ENCODE results near the gene DEAF1.

DEAF1 gene

DNA sequence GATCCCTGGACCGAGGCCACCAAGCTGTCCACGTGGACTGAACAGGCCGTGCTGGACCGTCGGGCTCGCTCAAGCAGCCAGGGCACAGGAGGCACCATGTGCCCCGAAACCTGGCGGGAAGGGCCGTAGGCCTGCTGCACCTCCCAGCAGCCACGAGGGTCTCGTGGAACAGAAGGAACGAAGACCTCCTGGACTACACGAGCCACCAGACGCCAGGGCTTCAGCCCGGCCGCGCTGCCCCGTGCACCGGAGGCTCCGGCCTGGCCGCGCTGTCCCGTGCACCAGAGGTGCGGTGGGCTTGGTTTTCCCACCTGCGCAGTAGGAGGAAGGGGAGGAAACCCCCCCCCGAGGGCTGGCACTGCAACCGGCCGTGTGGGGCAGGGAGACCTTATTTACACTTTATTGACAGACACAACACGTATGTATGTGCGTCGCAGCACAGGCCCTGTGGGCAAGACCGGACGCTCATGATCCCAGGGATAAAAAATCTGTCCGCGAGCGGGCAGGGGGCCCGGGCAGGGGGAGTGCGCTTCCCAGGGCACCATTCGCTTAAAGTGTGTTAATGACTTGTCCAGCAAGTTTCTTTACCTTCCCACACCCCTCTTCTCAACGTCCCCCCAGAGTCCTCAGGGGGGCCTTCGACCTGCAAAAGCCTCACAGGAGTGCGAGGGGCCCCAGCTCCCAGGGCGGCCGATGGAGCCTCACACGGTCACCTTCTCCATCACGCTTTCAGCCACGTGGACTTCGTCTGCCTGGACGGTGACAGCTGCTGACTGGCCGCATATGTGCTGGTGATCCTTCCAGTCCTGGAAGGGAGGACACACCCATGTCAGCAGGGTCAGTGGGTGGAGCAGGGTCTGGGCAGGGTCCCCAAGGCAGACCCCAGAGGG, 50.9 kb downstream of the DEAF1 start:
- DNase-seq, result no peak

DNA sequence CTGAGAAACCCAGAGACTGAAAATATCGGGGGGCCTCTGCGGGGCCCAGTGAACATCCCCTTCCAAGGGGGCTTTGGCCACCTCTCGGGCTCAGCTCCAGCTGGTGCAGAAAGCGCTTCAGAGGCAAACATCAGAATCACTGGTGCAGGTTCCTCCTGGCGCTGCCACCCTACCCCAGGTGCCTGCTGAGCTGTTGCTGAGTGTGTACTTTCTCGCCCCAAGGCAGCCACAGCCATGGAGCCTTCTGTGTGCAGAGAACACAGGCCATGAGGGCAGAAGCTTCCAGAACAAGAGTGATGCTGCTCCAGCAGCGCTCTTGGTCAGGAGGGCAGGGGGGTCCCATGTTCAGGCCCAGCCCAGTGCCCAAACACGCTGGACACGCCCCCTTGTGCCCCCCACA, 51.7 kb downstream of the DEAF1 start:
- no peak for DNase-seq

DNA sequence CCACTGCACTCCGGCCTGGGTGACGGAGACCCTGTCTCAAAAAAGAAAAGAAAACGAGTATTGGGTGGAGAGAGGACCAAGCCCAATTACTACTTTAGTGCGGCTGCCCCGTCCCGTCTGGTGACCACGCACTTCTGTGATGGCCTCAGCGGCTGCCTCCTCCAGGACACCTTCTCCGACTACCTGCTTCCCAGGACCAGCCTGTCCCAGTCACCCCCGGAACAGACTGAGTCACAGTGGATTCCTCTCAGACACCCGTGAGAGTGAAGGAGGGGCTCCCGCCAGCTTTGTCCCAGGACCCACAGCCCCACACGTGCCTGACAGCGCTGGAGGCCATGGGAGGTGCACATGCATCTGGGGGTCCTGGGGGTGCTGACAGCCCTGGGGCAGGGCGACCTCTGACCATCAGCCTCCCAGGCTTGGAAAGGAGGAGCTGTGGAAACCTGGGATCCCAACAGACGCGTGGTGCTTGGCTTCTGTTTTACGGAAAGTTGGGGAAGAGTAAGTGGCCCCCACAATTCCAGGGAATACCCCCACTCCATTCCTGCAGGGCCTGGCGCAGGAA, 53.1 kb downstream of the DEAF1 start:
- no peak for DNase-seq

DNA sequence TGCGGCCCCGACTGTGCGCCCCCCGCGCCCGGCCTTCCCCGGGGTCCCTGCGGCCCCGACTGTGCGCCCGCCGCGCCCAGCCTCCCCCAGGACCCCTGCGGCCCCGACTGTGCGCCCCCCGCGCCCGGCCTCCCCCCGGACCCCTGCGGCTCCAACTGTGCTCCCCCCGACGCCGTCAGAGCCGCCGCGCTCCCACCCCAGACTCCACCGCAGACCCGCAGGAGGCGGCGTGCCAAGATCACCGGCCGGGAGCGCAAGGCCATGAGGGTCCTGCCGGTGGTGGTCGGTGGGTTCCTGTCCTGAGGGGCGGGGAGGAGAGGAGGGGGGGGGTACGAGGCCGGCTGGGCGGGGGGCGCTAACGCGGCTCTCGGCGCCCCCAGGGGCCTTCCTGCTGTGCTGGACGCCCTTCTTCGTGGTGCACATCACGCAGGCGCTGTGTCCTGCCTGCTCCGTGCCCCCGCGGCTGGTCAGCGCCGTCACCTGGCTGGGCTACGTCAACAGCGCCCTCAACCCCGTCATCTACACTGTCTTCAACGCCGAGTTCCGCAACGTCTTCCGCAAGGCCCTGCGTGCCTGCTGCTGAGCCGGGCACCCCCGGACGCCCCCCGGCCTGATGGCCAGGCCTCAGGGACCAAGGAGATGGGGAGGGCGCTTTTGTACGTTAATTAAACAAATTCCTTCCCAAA, 54.9 kb downstream of the DEAF1 start:
- no peak for DNase-seq

DNA sequence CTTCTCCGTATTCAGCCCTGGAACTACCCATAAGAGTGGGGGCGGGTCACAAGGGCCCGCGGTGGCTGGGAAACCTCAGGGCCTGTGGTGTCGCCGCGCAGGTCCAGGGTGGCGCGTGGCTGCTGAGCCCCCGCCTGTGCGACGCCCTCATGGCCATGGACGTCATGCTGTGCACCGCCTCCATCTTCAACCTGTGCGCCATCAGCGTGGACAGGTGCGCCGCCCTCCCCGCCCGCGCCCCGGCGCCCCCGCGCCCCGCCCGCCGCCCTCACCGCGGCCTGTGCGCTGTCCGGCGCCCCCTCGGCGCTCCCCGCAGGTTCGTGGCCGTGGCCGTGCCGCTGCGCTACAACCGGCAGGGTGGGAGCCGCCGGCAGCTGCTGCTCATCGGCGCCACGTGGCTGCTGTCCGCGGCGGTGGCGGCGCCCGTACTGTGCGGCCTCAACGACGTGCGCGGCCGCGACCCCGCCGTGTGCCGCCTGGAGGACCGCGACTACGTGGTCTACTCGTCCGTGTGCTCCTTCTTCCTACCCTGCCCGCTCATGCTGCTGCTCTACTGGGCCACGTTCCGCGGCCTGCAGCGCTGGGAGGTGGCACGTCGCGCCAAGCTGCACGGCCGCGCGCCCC, 55.6 kb downstream of the DEAF1 start:
- DNase-seq, result no peak

DNA sequence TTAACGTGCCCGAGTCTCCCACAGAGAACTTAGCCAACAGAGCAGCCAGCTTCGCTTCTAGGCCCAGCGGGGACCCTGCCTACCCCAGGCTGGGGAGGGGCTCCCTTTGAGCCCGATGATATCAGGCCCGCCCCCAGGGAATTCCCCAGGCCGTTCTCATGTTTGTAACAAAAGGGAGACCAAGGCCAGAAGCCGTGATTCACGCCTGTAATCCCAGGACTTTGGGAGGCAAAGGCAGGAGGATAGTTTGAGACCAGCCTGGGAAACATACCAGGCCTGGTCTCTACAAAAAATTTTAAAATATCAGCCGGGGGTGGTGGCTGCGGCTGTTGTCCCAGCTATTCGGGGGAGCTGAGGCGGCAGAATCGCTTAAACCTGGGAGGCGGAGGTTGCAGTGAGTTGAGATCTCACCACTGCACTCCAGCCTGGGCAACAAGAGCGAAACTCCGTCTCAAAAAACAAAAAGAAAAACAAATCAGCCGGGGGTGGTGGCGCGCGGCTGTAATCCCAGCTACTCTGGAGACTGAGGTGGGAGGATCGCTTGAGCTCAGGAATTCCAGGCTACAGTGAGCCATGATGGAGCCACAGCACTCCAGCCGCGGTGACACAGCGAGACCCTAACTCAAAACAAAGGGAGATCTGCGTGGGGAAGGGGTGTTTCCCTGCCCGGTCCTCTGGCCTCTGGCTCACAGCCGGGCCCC, 56.2 kb downstream of the DEAF1 start:
- DNase-seq, result no peak

DNA sequence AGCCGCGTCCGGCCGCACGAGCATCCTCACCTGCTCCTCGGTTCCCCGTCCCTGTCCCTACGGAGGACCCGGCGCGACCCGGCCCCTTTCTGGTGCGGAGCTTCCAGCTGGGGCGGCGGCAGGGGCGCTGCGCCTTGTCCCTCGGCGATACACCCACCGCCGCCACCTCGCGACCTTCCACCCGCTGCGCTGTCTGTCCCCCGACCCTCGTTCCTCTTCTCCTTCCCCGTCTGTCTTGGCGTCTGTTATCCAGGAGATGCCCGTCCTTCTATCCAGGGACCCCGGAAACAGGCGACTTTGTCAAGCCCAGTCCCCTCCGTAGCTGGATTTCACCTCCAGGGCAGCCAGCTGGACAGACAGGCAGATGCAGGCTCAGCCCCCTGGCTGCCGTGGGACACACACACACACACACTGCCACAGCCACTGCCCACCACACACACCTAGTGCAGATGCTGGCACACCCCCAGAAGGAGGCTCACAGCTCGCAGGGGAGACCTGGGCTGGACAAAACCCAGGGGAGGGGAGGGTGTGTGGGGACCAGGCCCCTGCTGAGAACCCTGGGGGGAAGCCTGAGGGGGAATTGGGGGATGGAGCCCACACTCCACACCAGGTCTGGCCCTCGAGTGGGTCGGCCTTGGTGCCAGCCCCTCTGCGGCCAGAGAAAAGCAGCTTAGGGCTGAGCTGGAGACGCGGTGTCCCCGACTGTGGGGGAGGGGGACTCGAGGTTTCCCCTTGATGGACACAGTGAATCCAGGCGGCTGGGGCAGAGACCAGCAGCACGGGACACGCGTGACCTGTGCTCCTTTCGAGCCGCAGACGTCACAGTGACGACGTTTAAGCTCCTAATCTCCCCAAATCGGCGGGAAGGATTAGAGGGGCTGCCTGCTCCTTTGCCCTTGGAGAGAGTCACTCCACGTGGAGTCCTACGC, 57.2 kb downstream of the DEAF1 start:
- DNase-seq, result no peak

DNA sequence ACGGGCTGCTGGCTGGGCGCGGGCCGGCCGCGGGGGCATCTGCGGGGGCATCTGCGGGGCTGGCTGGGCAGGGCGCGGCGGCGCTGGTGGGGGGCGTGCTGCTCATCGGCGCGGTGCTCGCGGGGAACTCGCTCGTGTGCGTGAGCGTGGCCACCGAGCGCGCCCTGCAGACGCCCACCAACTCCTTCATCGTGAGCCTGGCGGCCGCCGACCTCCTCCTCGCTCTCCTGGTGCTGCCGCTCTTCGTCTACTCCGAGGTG, 57.8 kb downstream of the DEAF1 start:
- no peak for DNase-seq

DNA sequence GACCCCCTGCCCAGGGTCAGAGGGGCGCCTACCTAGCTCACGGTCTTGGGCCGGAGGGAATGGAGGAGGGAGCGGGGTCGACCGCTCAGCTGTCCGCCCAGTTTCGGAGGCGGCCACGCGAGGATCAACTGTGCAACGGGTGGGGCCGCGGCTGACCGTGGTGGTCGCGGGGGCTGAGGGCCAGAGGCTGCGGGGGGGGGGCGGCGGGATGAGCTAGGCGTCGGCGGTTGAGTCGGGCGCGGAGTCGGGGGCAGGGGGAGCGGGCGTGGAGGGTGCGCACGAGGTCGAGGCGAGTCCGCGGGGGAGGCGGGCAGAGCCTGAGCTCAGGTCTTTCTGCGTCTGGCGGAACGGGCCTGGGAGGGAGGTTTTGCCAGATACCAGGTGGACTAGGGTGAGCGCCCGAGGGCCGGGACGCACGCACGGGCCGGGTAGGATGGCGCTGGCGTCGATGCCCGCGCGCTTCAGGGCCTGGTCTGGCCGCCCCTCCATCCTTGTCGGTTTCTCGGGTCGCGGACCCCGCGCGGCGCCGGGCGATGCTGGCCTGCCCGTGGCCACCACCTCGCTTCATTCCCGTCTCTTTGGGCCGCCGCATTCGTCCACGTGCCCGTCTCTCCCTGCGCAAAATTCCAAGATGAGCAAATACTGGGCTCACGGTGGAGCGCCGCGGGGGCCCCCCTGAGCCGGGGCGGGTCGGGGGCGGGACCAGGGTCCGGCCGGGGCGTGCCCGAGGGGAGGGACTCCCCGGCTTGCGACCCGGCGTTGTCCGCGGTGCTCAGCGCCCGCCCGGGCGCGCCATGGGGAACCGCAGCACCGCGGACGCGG, 58.3 kb downstream of the DEAF1 start, which contains the start of gene DRD4:
Gene DRD4, plus strand, starts transcription at position 759 of the 822 bp plus-strand sequence. Its CDS starts 36 bp downstream, at position 795.
- peak; percentile 36 for DNase-seq

DNA sequence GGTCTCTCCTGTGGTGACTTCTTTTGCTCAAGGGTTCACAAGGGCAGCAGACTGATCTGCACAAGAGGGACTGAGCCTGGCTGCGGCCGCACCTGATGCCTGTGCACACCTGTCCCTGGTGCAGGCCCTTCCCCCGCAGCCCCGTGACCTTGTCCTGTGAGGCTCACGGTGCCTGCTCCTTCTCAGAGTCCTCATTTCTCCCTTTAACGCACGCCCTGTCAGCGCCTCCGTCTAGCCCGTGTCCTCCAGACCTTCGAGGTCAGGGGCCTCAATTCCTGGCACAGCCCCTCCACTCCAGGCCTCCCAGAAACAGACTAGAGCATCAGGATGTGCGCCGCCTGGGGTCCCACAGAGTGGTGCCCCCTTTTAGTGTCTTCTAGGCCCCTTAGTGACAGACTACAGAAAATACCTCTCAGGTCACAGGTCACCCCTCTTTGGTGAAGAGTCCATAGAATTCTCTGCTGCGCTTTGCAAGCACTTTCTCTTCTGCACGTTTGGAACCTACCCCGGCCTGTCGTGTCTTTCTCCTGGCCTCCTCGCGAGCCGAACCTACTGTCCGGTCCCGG, 59.0 kb downstream of the DEAF1 start:
- no peak for DNase-seq

DNA sequence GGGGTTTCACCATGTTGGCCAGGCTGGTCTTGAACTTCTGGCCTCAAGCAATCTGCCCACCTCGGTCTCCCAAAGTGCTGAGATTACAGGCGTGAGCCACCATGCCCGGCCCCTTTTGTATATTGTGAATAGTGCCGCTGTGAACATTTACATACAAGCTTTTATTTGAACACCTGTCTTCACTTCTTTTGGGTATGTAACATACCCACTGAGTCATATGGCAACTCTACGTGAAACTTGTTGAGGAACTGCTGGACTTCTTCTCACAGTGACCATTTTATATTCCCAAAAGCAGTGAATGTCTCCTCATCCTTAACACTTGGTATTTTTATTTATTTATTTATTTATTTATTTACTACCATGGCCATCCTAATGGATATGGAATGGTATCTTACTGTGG, 64.2 kb downstream of the DEAF1 start:
- no peak for DNase-seq

DNA sequence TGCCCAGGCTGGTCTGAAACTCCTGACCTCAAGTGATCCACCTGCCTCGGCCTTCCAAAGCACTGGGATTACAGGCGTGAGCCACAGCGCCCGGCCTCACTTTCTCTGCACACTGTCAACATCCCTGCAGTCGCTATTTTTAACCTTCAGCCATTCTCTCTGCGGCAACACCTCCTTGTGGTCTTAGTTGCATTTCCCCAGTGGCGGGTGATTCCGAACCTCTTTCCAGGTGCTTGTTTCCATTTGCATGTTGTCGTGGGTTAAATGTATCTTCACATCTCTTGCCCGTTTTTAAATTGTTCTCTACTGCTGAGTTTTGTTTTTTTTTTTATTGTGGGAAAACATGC, 65.8 kb downstream of the DEAF1 start:
- no peak for DNase-seq

DNA sequence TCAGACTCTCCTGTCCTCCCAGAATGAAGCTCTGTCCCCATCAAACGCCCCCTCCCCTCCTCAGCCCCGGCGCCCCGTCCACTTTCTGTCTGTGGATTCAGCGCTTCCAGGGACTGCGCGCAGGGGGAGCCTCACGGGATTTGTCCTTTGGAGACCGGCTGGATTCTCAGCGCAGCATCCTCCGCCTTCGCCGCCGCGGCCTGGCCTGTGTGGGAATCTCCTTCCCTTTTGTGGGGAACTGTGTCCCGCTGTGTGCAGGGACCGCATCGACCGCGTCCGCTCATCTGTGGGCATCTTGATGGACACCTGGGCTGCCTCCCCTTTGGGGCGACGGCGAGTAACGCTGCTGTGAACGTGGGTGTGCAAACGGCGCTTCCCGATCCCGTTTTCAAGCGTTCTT, 67.0 kb downstream of the DEAF1 start:
- no peak for DNase-seq

DNA sequence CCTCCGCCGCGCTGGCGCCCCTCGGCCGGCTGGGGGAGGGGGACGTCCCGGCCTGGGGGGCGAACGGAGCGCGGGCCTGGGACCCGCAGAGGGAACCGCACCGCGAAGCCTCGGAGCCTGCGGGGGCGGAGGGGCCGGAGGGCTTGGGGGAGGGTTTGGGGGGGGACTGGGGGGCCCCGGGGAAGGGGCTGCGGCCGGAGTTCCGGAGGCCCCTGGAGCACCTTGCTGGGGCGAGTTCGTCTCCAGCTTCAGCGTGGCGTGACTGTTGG, 67.8 kb downstream of the DEAF1 start:
- DNase-seq, result no peak

DNA sequence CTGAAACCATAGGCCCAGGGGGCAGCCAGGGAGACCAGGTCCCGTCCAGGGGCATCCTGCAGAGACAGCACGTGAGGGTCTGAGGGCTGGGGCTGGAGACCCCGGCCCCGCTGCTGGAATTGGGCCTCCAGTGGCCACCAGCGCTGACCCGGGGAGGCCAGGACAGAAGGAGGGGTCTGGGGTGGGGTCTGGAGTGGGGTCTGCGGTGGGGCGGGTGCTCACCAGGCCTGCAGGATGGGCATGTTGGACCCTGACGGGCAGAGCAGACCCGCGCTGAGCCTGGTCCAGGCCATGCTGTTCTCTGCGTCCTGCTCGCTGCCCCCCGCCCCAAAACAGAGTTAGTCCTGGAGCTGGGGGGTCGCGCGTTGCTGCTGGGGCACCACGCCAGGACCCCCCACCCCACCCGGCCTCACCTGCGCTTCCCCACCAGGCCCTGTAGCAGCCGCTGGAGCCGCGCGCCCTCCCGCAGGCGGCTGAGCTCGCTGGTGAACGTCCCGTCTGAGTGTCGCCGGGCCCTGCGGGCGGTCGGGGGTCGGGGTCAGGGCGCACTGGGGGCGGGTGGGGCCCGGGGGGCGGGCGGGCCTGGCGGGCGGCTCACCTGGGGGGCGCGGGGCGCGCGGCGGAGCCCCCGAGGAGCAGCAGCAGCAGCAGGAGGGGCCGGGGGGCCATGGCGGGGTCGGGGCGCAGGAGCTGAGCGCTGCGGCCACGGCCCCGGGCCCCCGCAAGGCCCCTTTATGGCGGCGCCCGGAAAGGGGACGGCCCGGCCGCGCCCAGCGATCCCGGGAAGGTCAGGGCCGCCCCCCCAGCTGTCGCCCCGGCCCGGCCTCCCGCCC, 68.3 kb downstream of the DEAF1 start, which contains the start of gene SCT:
Gene SCT, minus strand, starts transcription at position 707 of the 833 bp plus-strand sequence. Its CDS starts 38 bp downstream, at position 669.
- DNase-seq, result no peak

DNA sequence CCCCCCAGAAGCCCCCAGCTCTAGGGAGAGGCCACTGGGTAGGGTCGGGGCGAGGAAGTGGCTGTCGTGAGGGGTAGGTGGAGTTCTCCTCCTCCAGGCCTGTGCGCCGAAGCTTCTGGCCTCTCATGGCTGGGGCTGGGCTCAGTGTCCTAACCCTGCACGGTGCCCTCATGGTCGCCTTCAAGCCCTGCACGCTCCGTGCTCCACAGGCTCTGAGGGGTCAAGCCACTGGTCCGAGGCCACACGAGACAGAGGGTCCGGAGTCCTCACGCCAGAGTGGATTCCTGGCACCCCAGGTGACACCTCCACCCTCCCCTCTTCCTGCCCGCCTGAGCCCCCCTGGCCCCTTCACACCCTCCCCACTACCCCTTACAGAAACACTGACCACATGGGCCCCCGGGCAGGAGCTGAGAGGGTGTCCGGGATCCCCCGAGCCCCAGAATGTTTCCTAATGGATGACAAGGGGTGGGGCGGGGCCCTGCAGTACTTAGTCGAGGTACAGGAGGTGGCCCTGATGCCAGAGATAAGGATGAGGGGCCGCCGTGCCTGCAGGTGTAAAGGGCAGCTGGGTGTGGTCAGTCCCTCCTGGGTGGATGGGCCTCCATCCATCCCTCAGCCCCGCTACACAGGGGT, 69.3 kb downstream of the DEAF1 start:
- DNase-seq, result no peak

DNA sequence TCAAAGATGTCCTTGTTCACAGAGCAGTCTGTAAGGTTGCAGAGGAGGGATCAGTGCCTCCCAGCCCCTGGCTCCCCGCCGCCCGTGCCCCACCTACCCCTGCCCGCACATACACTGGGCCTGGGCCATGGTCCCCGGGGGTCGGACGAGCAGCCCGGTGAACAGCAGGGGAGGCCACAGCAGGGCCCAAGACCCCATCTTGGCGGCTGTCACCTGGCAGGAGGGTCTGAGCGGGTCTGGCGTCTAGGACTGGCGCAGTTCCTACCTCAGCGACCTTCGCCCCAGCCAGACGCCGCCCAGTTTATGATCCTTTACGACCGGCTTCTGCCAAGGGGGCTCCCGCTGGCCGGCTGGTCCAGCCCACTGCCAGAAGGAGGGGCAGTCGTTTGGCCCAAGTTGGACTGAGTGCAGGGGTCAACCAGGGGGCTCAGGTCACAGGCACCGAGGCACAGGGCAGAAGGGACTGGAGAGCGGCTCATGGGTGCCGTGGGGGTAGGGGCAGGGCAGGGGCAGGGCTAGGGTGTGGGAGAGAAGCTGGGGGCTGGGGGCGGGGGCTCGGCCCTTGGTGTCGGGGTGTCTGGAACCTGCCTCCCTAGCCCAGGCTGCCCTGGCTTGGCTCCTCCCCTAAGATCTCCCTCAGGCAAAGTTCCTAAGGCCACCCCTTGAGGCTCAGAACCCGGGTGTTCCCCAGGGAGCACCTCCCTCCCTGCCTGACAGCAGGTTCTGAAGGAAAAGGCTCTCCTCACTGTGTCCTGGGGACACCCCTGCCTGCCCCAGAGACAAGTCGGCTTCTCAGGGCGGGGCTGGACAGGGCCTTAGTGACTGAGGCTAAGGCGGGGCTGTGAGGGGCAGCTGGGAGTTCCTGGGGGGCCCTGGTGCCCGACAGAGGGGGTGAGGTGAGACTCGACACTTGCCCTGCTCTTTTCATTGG, 70.1 kb downstream of the DEAF1 start, which contains the start of gene CDHR5:
Gene CDHR5, minus strand, starts transcription at position 251 of the 931 bp plus-strand sequence. Its CDS starts 53 bp downstream, at position 198.
- no peak for DNase-seq
